HCT116 (cell line): ENCODE results near the gene RASGEF1B. TPM values are rescaled to one million over a fixed set of nuclear protein-coding genes. Genes with fewer than 3 reads are reported as not detected.

Experiments used
- ATAC-seq: fragments of 200-7000 bp; cut with Tn5 transposase; 2 replicates; pipeline ENCODE4 v1.9.1; 2020; ENCODE audit warnings: mild to moderate bottlenecking, moderate library complexity
- BruUV-seq: library from RNA; stranded (reverse); fragments of 400-500 nt; replicated peaks from 2 replicates; lab custom pipeline; 2021; lab: Mats Ljungman, UMichigan
- CTCF ChIA-PET: fragments of 300-600 bp; sonication (Branson Sonifier 250); formaldehyde crosslinking; loops from one replicate; lab custom pipeline; 2021; ENCODE audit warnings: antibody characterized with exemption; lab: Charles Lee
- POLR2A ChIA-PET: fragments of 300-600, 350-600 bp; sonication (Branson Sonifier 250); formaldehyde crosslinking; loops from one replicate; lab custom pipeline; 2021; ENCODE audit warnings: antibody characterized with exemption; lab: Charles Lee
- RAD21 ChIA-PET, 2 experiments: fragments of 300-600 bp; sonication (Branson Sonifier 250); formaldehyde crosslinking; loops; one replicate each; lab custom pipeline; 2023; ENCODE audit warnings: low total read pairs in 2 of 2; ENCODE audit not compliant: uncharacterized antibody in 2 of 2, unreplicated experiment in 2 of 2, low non-redundant PET in 1 of 2; lab: Charles Lee
- DNase-seq: peaks from one replicate; pipeline ENCODE4 v3.0.0-alpha.2; 2010; ENCODE audit warnings: low read depth, low spot score
- H2AFZ ChIP-seq: fragments of 200-600 bp; shearing (Covaris generic), sonication (generic); 2 replicates; pipeline ENCODE4 v1.6.1; 2017; ENCODE audit warnings: low read depth, mixed run types, mixed read lengths, antibody characterized with exemption, low read length; ENCODE audit not compliant: poor library complexity, severe bottlenecking
- H3K27ac ChIP-seq: 2 replicates; pipeline ENCODE4 v1.5.1; 2012; ENCODE audit warnings: low read depth, low read length
- H3K27me3 ChIP-seq: fragments of 200-600 bp; sonication (generic); 2 replicates; pipeline ENCODE4 v1.6.1; 2016; ENCODE audit warnings: mixed run types, low read length, mixed read lengths; ENCODE audit not compliant: insufficient read depth
- H3K36me3 ChIP-seq, 2 experiments: fragments of 200-500 bp in 1 of 2; fragments of 200-600 bp in 1 of 2; sonication (Bioruptor generic) in 1 of 2; sonication (generic) in 1 of 2; 2 replicates each; pipeline versions ENCODE4 v1.5.1 to v1.6.1; 2014 to 2016; ENCODE audit warnings: low read length in 2 of 2, inconsistent platforms in 1 of 2, mixed read lengths in 1 of 2, mixed run types in 1 of 2; ENCODE audit not compliant: insufficient read depth in 2 of 2, control insufficient read depth in 1 of 2
- H3K4me1 ChIP-seq, 2 experiments: fragments of 200-600 bp in 1 of 2; sonication (generic) in 1 of 2; 2 replicates each; pipeline versions ENCODE4 v1.5.1 to v1.6.1; 2012 to 2017; ENCODE audit warnings: low read length in 2 of 2, inconsistent platforms in 1 of 2, mild to moderate bottlenecking in 1 of 2, mixed read lengths in 1 of 2, mixed run types in 1 of 2, moderate library complexity in 1 of 2; ENCODE audit not compliant: insufficient read depth in 2 of 2, control insufficient read depth in 1 of 2
- H3K4me2 ChIP-seq: fragments of 200-600 bp; sonication (generic); 2 replicates; pipeline ENCODE4 v1.6.1; 2017; ENCODE audit warnings: mixed run types, low read length, mixed read lengths
- H3K4me3 ChIP-seq, 2 experiments: fragments of 200-600 bp in 1 of 2; sonication (generic) in 1 of 2; replicated peaks in 1 of 2; 2 replicates each; pipeline ENCODE4 v1.5.1; 2011 to 2016; ENCODE audit warnings: low read length in 2 of 2, control low read depth in 1 of 2, low read depth in 1 of 2, mild to moderate bottlenecking in 1 of 2, mixed read lengths in 1 of 2, mixed run types in 1 of 2
- H3K79me2 ChIP-seq: fragments of 200-600 bp; sonication (generic); 2 replicates; pipeline ENCODE4 v1.6.1; 2017; ENCODE audit warnings: mild to moderate bottlenecking, mixed run types, low read length, moderate library complexity, mixed read lengths; ENCODE audit not compliant: insufficient read depth
- H3K9ac ChIP-seq: fragments of 200-600 bp; sonication (generic); 2 replicates; pipeline ENCODE4 v1.6.1; 2016; ENCODE audit warnings: low read length, mixed read lengths
- H3K9me2 ChIP-seq: fragments of 200-600 bp; sonication (generic), shearing (Covaris generic); 2 replicates; pipeline ENCODE4 v1.6.1; 2017; ENCODE audit warnings: mixed run types, mild to moderate bottlenecking, moderate library complexity; ENCODE audit not compliant: insufficient read depth
- H3K9me3 ChIP-seq, 2 experiments: fragments of 200-500 bp in 1 of 2; fragments of 200-600 bp in 1 of 2; sonication (Bioruptor generic) in 1 of 2; sonication (generic) in 1 of 2; 2 replicates each; pipeline ENCODE4 v1.6.1; 2014 to 2017; ENCODE audit warnings: low read length in 2 of 2, mixed read lengths in 2 of 2, inconsistent platforms in 1 of 2, low read depth in 1 of 2, mild to moderate bottlenecking in 1 of 2, mixed run types in 1 of 2, moderate library complexity in 1 of 2; ENCODE audit not compliant: control insufficient read depth in 1 of 2, insufficient read depth in 1 of 2
- H4K20me1 ChIP-seq: fragments of 200-600 bp; sonication (generic), shearing (Covaris generic); 2 replicates; pipeline ENCODE4 v1.6.1; 2017; ENCODE audit warnings: mixed run types, mild to moderate bottlenecking, moderate library complexity; ENCODE audit not compliant: insufficient read depth
- CBX3 ChIP-seq: IDR thresholded peaks from 2 replicates; pipeline ENCODE4 v1.6.1; 2012; ENCODE audit warnings: low read depth
- CEBPB ChIP-seq: IDR thresholded peaks from 2 replicates; pipeline ENCODE4 v1.6.1; 2012; ENCODE audit warnings: low read depth
- EZH2 ChIP-seq: fragments of 200-600 bp; sonication (generic); IDR thresholded peaks from 2 replicates; pipeline ENCODE4 v1.6.1; 2017; ENCODE audit warnings: antibody characterized with exemption, mixed run types
- FOSL1 ChIP-seq: IDR thresholded peaks from 2 replicates; pipeline ENCODE4 v1.6.1; 2012; ENCODE audit warnings: low read depth
- JUND ChIP-seq: IDR thresholded peaks from 2 replicates; pipeline ENCODE4 v1.6.1; 2012
- RAD21 ChIP-seq: IDR thresholded peaks from 2 replicates; pipeline ENCODE4 v1.6.1; 2012; ENCODE audit warnings: low read depth, mild to moderate bottlenecking
- TCF7L2 ChIP-seq: IDR thresholded peaks from 2 replicates; pipeline ENCODE4 v1.7.0; 2011; ENCODE audit warnings: borderline replicate concordance, inconsistent platforms; ENCODE audit not compliant: insufficient read depth, insufficient read length; ENCODE audit errors: extremely low read depth
- YY1 ChIP-seq: IDR thresholded peaks from 2 replicates; pipeline ENCODE4 v1.6.1; 2011; ENCODE audit warnings: low read length, low read depth, moderate library complexity, mild to moderate bottlenecking; ENCODE audit not compliant: insufficient replicate concordance; ENCODE audit errors: extremely low read depth
- ZBTB33 ChIP-seq: IDR thresholded peaks from 2 replicates; pipeline ENCODE4 v1.6.1; 2011; ENCODE audit warnings: mild to moderate bottlenecking, low read length, moderate library complexity; ENCODE audit not compliant: insufficient replicate concordance; ENCODE audit errors: extremely low read depth
- ZFX ChIP-seq: fragments of 450-650 bp; IDR thresholded peaks from 2 replicates; pipeline ENCODE4 v1.6.1; 2017
- ZNF274 ChIP-seq: fragments of 200-500 bp; sonication (Bioruptor generic); IDR thresholded peaks from 2 replicates; pipeline ENCODE4 v1.6.1; 2014; ENCODE audit warnings: mild to moderate bottlenecking, low read depth, low read length, inconsistent platforms
- intact Hi-C: fragments of 100-400 bp; cut with micrococcal nuclease; formaldehyde crosslinking; loops from 2 replicates; pipeline ENCODE4 v1.10.0; 2022
- total RNA-seq: library from RNA; stranded (reverse); gene quantifications from one replicate; pipeline ENCODE4 v1.2.1, GENCODE V29; 2021; ENCODE audit not compliant: unreplicated experiment
- TF ChIP-seq, protein P1 (sequence below): IDR thresholded peaks from 2 replicates; pipeline ENCODE4 v1.6.1; 2012
- TF ChIP-seq, protein P2 (sequence below): IDR thresholded peaks from 2 replicates; pipeline ENCODE4 v1.6.1; 2012

Gene RASGEF1B
- total RNA-seq, 1 experiment from 2014 or later = 0.25 TPM

- TF ChIP-seq ZNF274 (no peak), TCF7L2 (no peak)
- Histone ChIP-seq H3K27me3 (no peaks in the 10 kb centered on the region; the same call in 1 of the 2 replicates), H3K9me3 (no peaks in the 10 kb centered on the region), H3K36me3 (no peaks in the 10 kb centered on the region), H3K79me2 (no peaks in the 10 kb centered on the region), H3K27ac (no peak overlapping the region), H2AFZ (no peak overlapping the region), H3K9me2 (no peaks in the 10 kb centered on the region; the same call in 1 of the 2 replicates), H4K20me1 (no peaks in the 10 kb centered on the region), H3K9ac (no peak overlapping the region), H3K4me1 (no peaks in the 10 kb centered on the region), H3K4me3 (no peak overlapping the region), H3K4me2 (no peak overlapping the region)
- ChIA-PET POLR2A (no interaction called here), RAD21 (no interaction called here), CTCF (no interaction called here)
- ATAC-seq (no peak), DNase-seq (no peak)
- BruUV-seq = no TSS peak
- intact Hi-C loops = no loop called here
Measured at GRCh38 chr4:81491943-81492342, 20.2 kb upstream of the RASGEF1B start.

- H3K36me3 ChIP-seq = no peaks in the 10 kb centered on the region
- no peak overlapping the region for H3K27ac ChIP-seq
- DNase-seq (no peak), ATAC-seq (no peak)
- no peaks in the 10 kb centered on the region for H4K20me1 ChIP-seq
- H3K27me3 ChIP-seq = no peaks in the 10 kb centered on the region; the same call in 1 of the 2 replicates
- no peak overlapping the region for H3K4me3 ChIP-seq
- CTCF ChIA-PET = no interaction called here
- RAD21 ChIA-PET = no interaction called here
- no TSS peak for BruUV-seq
- H3K79me2 ChIP-seq = no peaks in the 10 kb centered on the region
- no peak overlapping the region for H3K9ac ChIP-seq
- POLR2A ChIA-PET = interaction anchor here (0.5 kb wide), 1 partner anchor 122 kb away, joined by 3 read pairs; no protein-coding TSS in a partner anchor
- H3K9me3 ChIP-seq = no peaks in the 10 kb centered on the region
- no peak overlapping the region for H2AFZ ChIP-seq
- no peak overlapping the region for H3K4me2 ChIP-seq
- intact Hi-C loops = no loop called here
- no peaks in the 10 kb centered on the region for H3K4me1 ChIP-seq
- TF ChIP-seq ZFX (no peak), YY1 (no peak), EZH2 (no peak), CEBPB (no peak), CBX3 (no peak), TCF7L2 (no peak), FOSL1 (no peak), RAD21 (no peak), JUND (no peak), ZBTB33 (no peak)
- TF ChIP-seq, protein P1, sequence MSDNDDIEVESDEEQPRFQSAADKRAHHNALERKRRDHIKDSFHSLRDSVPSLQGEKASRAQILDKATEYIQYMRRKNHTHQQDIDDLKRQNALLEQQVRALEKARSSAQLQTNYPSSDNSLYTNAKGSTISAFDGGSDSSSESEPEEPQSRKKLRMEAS = no peak
- TF ChIP-seq, protein P2, sequence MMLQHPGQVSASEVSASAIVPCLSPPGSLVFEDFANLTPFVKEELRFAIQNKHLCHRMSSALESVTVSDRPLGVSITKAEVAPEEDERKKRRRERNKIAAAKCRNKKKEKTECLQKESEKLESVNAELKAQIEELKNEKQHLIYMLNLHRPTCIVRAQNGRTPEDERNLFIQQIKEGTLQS = no peak
- H3K9me2 ChIP-seq = no peaks in the 10 kb centered on the region; the same call in 1 of the 2 replicates
Measured at GRCh38 chr4:81490403-81491160, 18.9 kb upstream of the RASGEF1B start.
